ENCODE measurements around the gene FAM180A. TPM values are rescaled to one million over a fixed set of nuclear protein-coding genes. Genes with fewer than 3 reads are reported as not detected.
"Not testable (repeated sequence)": the region's sequence is repeated elsewhere in the genome, so short reads cannot be mapped to it uniquely, and the experiment has no call there.

FAM180A gene
- total RNA-seq, 2 donors from 2014 or later = 79.1 to 133 TPM

DNA sequence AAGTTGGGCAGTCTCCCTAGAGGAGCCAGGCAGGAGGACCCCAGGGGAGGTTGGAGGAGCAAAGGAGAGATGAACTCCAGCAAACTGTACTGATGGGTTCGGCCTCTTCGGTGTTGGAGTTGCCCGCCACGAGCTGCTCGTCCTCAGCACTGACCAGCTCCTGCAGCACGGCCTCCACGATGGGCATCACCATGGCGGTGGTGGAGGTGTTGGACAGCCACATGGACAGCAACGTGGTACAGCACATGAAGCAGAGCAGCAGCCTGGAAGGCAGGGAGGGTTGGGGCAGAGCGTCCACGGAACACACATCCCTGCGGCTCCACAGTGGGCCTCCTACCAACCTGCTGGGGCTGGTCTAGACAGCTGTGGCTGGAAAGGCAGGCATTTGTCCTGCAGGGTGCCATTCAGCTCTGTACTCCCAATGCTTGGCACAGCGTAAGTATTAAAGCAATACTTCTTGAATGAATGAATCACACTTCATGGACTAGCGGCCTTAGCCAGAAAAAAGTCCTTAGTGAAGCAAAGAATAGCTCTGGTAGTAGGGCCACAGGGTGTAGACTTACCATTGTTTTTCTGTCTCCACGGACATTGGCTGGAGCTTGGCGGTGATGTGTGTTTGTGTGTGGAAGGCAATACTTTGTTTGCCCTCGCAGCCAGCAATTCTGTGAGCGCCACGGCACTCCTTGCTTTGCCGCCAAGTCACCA, 42.4 kb downstream of the FAM180A start:
- Histone ChIP-seq H3K4me1 (ENCODE audit: control insufficient read depth in 1 of 2, low read depth in 2 of 2) (peaks cover 0 to 3% of the 10 kb centered on the region in 2 donors), H3K36me3 (no peaks in the 10 kb centered on the region), H3K4me3 (no peak overlapping the region), H3K27me3 (replicated peaks; ENCODE audit: insufficient read depth) (no peaks in the 10 kb centered on the region), H3K27ac (no peak overlapping the region), H3K9me3 (no peaks in the 10 kb centered on the region)
- TF ChIP-seq, protein P1, sequence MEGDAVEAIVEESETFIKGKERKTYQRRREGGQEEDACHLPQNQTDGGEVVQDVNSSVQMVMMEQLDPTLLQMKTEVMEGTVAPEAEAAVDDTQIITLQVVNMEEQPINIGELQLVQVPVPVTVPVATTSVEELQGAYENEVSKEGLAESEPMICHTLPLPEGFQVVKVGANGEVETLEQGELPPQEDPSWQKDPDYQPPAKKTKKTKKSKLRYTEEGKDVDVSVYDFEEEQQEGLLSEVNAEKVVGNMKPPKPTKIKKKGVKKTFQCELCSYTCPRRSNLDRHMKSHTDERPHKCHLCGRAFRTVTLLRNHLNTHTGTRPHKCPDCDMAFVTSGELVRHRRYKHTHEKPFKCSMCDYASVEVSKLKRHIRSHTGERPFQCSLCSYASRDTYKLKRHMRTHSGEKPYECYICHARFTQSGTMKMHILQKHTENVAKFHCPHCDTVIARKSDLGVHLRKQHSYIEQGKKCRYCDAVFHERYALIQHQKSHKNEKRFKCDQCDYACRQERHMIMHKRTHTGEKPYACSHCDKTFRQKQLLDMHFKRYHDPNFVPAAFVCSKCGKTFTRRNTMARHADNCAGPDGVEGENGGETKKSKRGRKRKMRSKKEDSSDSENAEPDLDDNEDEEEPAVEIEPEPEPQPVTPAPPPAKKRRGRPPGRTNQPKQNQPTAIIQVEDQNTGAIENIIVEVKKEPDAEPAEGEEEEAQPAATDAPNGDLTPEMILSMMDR (IDR thresholded peaks at IDR 0.05) = no peak
- no peak for DNase-seq (ENCODE audit: low spot score)
- no peak for ATAC-seq (ENCODE audit: insufficient number of reproducible peaks, low FRiP score, low read depth)

GRCh38 chr7:135704698-135705097, 43.9 kb downstream of the FAM180A start:
- Histone ChIP-seq H3K9me3 (no peaks in the 10 kb centered on the region), H3K27ac (no peak overlapping the region), H3K4me3 (no peak overlapping the region), H3K27me3 (replicated peaks; ENCODE audit: insufficient read depth) (no peaks in the 10 kb centered on the region), H3K36me3 (no peaks in the 10 kb centered on the region), H3K4me1 (ENCODE audit: control insufficient read depth in 1 of 2, low read depth in 2 of 2) (no peaks in the 10 kb centered on the region)
- DNase-seq (ENCODE audit: low spot score) = no peak
- TF ChIP-seq, protein P1 (IDR thresholded peaks at IDR 0.05) = no peak
- ATAC-seq (ENCODE audit: insufficient number of reproducible peaks, low FRiP score, low read depth) = no peak

DNA sequence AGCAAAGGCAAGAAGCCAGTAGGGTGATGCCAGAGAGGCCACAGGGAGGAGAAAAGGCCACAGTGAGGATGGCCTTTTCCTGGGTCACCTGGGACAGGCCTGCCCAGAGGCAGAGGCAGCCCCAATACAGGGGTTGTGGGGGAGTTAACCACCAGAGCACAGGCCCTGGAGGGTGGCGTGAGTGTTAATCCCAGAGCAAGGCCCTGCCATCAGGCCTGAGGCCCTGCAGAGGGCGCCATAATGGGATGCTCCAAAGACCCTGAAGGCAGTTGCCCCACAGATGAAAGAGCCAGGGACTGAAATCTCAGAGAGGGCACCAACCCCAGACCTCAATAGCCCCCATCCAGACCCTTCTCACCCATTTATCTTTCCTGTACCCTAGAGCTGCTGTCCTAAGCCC, 44.5 kb downstream of the FAM180A start:
- Histone ChIP-seq H3K4me1 (ENCODE audit: control insufficient read depth in 1 of 2, low read depth in 2 of 2) (no peaks in the 10 kb centered on the region), H3K36me3 (no peaks in the 10 kb centered on the region), H3K27me3 (replicated peaks; ENCODE audit: insufficient read depth) (no peaks in the 10 kb centered on the region), H3K9me3 (no peaks in the 10 kb centered on the region), H3K4me3 (no peak overlapping the region), H3K27ac (no peak overlapping the region)
- TF ChIP-seq, protein P1 (IDR thresholded peaks at IDR 0.05) = no peak
- DNase-seq (ENCODE audit: low spot score) = no peak
- ATAC-seq (ENCODE audit: insufficient number of reproducible peaks, low FRiP score, low read depth) = no peak

GRCh38 chr7:135697276-135698049, 51.1 kb downstream of the FAM180A start:
- TF ChIP-seq, protein P1 (IDR thresholded peaks at IDR 0.05) = no peak
- Histone ChIP-seq H3K36me3 (peaks cover 8% of the 10 kb centered on the region), H3K27me3 (replicated peaks; ENCODE audit: insufficient read depth) (no peaks in the 10 kb centered on the region), H3K4me3 (no peak overlapping the region), H3K9me3 (no peaks in the 10 kb centered on the region), H3K27ac (no peak overlapping the region), H3K4me1 (ENCODE audit: control insufficient read depth in 1 of 2, low read depth in 2 of 2) (peaks cover 0 to 7% of the 10 kb centered on the region in 2 donors)
- DNase-seq (ENCODE audit: low spot score) (no peak), ATAC-seq (ENCODE audit: insufficient number of reproducible peaks, low FRiP score, low read depth) (no peak)

DNA sequence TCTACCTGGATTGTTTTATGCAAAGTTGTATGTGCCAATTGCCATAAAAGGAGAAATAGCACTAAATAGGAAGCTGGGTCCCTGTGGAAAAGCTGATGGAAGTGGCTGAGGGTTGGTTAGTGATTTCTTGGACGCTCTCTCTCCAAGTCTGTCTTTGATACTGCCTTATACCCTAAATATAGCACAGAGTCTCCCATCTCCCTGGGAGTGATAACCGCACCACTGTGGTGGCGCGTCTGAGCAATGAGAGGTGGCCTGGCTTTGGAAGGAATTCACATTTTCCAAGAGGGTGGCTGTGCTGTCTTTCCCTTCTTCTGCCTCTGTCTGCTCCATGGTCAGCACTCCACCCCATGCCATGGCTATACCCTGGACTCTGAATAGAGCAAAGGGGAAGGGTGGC, 55.1 kb downstream of the FAM180A start:
- H3K27me3 ChIP-seq (replicated peaks; ENCODE audit: insufficient read depth) = no peaks in the 10 kb centered on the region
- ATAC-seq (ENCODE audit: insufficient number of reproducible peaks, low FRiP score, low read depth) (no peak), DNase-seq (ENCODE audit: low spot score) (no peak)
- peaks cover 0 to 7% of the 10 kb centered on the region in 2 donors for H3K4me1 ChIP-seq (ENCODE audit: control insufficient read depth in 1 of 2, low read depth in 2 of 2)
- H3K4me3 ChIP-seq = no peak overlapping the region
- H3K27ac ChIP-seq = no peak overlapping the region
- TF ChIP-seq, protein P1 (IDR thresholded peaks at IDR 0.05) = no peak
- peaks cover 14% of the 10 kb centered on the region for H3K36me3 ChIP-seq
- H3K9me3 ChIP-seq = no peaks in the 10 kb centered on the region

DNA sequence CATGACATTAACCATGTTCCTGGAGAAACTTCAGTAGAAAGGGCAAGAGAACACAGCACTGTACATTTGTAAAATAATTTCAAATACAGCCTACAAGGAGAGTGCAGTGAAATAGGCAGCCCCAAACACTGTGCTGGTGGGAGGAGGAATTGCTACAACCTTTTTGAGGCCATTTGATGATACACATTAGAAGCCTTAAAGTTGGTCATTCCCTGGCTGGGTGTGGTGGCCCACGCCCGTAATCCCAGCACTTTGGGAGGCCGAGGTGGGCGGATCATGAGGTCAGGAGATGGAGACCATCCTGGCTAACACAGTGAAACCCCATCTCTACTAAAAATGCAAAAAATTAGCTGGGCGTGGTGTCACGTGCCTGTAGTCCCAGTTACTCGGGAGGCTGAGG, 56.0 kb downstream of the FAM180A start:
- not testable (repeated sequence) for ATAC-seq (ENCODE audit: insufficient number of reproducible peaks, low FRiP score, low read depth); H3K9me3 ChIP-seq; H3K4me3 ChIP-seq; H3K4me1 ChIP-seq (ENCODE audit: control insufficient read depth in 1 of 2, low read depth in 2 of 2); H3K27ac ChIP-seq; H3K27me3 ChIP-seq (replicated peaks; ENCODE audit: insufficient read depth); DNase-seq (ENCODE audit: low spot score)
- peaks cover 14% of the 10 kb centered on the region for H3K36me3 ChIP-seq
